GM12872 (cell line): ENCODE results near the gene MRPL1.

Experiments
- CTCF ChIP-seq: IDR thresholded peaks from 3 replicates; pipeline ENCODE4 v1.5.1; 2011; ENCODE audit warnings: low read depth, mild to moderate bottlenecking, low read length, moderate library complexity; ENCODE audit not compliant: insufficient read depth

Gene MRPL1

DNA sequence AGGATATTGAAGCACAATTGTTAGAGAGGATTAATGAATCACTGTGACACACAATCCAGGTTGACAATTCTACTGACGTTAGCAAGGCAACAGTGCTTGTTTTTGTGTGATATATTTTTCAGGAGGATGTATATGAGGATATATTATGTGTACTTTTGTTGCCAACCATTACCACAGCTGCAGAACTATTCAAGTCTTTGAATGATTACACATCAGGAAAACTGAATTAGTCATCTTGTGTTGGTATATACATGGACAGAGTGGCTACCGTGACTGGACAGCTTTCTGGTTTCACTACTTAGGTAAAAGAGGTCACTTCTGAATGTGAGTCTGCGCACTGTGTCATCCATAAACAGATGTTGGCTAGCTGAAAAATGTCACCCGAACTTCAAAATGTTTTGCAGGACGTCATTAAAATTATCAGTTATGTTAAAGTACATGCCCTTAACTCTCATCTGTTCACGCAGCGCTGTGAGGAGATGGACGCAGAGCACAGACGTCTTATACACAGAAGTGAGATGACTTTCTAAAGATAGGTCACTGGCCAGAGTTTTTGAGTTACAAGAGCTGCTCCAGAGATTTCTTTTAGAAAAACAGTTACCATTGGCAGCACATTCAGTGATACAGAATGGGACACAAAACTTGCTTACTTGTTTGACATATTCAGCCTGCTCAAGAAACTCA lies 69.0 kb downstream of the MRPL1 start:
- TF ChIP-seq CTCF = no peak

DNA sequence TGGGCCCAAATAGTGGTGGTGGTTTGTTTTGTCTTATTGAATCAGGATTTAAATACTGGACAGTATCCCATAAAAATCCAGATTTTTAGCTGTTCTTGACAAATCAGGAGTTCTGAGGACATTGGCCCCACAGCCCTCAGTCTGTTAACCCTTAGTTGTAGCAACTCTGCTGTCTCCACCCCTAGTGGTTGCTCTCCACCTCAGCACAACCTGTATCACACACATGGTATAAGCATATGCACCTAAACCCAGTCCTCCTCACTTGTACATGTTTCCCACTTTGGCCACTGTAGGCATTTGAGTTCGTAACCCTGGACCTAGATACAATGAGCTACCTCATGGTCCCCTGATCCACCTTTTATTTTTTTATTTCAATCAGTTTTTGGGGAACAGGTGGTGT lies 75.9 kb downstream of the MRPL1 start:
- no peak for TF ChIP-seq CTCF

- no peak for TF ChIP-seq CTCF
Measured at GRCh38 chr4:77950203-77950602, 87.6 kb downstream of the MRPL1 start.

GRCh38 chr4:77952457-77952856 lies 89.8 kb downstream of the MRPL1 start:
- TF ChIP-seq CTCF = no peak

GRCh38 chr4:77954690-77955089 lies 92.1 kb downstream of the MRPL1 start:
- no peak for TF ChIP-seq CTCF

DNA sequence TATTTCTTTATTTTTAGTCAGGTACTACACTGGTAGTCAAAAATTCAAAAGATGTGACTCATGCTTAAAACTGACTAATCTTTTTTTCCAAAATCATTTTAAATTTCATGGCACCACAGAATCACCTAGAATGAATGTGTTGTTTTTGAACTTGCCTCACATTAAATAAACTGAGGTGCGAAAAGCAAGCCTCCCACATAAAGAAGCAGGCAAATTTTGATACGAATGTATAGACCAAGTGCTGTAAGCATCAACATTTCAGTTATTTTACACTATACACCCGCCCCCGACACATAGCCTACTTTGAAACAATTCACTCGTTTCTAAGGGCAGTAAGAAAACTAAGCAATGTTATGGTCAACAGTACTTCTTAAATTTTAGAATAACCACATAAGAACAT lies 94.3 kb downstream of the MRPL1 start:
- no peak for TF ChIP-seq CTCF

DNA sequence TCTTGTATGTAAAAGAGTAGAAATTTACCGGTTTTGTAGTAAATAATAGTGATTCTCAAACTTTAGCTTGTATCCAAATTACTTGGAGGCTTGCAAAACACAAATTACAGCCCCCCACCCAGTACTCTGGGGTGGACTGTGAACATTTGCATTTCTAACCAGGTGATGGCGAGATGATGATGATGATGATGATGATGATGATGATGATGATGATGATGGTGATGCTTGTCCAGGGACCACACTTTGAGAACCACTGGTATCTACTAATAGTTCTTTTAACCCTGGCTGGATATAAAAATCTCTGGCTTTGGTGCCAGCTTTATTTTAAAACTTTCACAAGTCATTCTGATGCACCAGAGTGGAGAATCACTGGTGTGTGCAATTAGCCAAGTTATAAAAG lies 96.3 kb downstream of the MRPL1 start:
- TF ChIP-seq CTCF = no peak
